Liver (tissue), 9 donors: Measurements from ENCODE around the gene STXBP1. TPM values are rescaled to one million over a fixed set of nuclear protein-coding genes. Genes with fewer than 3 reads are reported as not detected.

Experiments
- DNase-seq: peaks from one replicate; pipeline ENCODE4 v3.0.0-alpha.2; 2017; ENCODE audit warnings: low spot score
- H3K27ac ChIP-seq, 2 donors: one replicate each; pipeline ENCODE4 v1.7.0; 2013; ENCODE audit warnings: inconsistent platforms in 2 of 2, low read length in 2 of 2, control low read depth in 1 of 2, low read depth in 1 of 2, mild to moderate bottlenecking in 1 of 2
- H3K27me3 ChIP-seq, 4 donors: one replicate each; pipeline versions ENCODE4 v1.6.1 to v1.7.0; 2013; ENCODE audit warnings: low read length in 3 of 4, inconsistent platforms in 1 of 4, mild to moderate bottlenecking in 1 of 4, moderate library complexity in 1 of 4; ENCODE audit not compliant: control insufficient read depth in 4 of 4, insufficient read depth in 4 of 4
- H3K36me3 ChIP-seq, 4 donors: one replicate each; pipeline versions ENCODE4 v1.6.1 to v1.7.0; 2013; ENCODE audit warnings: low read length in 3 of 4, mild to moderate bottlenecking in 3 of 4, low read depth in 1 of 4, moderate library complexity in 1 of 4; ENCODE audit not compliant: control insufficient read depth in 4 of 4, insufficient read depth in 3 of 4
- H3K4me1 ChIP-seq, 4 donors: one replicate each; pipeline versions ENCODE4 v1.6.1 to v1.7.0; 2013; ENCODE audit warnings: low read length in 3 of 4, mild to moderate bottlenecking in 3 of 4, moderate library complexity in 1 of 4; ENCODE audit not compliant: control insufficient read depth in 4 of 4, insufficient read depth in 4 of 4
- H3K4me3 ChIP-seq, 3 donors: one replicate each; pipeline versions ENCODE4 v1.6.1 to v1.7.0; 2013; ENCODE audit warnings: low read length in 3 of 3, control low read depth in 1 of 3, low read depth in 1 of 3, mild to moderate bottlenecking in 1 of 3
- H3K9ac ChIP-seq, 2 donors: one replicate each; pipeline ENCODE4 v1.7.0; 2013; ENCODE audit warnings: low read length in 2 of 2, mild to moderate bottlenecking in 2 of 2, moderate library complexity in 2 of 2, control low read depth in 1 of 2, low read depth in 1 of 2
- H3K9me3 ChIP-seq, 4 donors: one replicate each; pipeline versions ENCODE4 v1.6.1 to v1.7.0; 2013; ENCODE audit warnings: low read length in 3 of 4; ENCODE audit not compliant: control insufficient read depth in 4 of 4
- EGR1 ChIP-seq, 2 donors: IDR thresholded peaks; 2 replicates each; pipeline ENCODE4 v1.6.1; 2016 to 2018; ENCODE audit warnings: antibody characterized with exemption in 2 of 2, low read depth in 2 of 2
- FOXA1 ChIP-seq: IDR thresholded peaks from 2 replicates; pipeline ENCODE4 v1.6.1; 2016; ENCODE audit warnings: antibody characterized with exemption
- FOXA2 ChIP-seq: IDR thresholded peaks from 2 replicates; pipeline ENCODE4 v1.6.1; 2016; ENCODE audit warnings: antibody characterized with exemption
- GABPA ChIP-seq, 2 donors: IDR thresholded peaks in 1 of 2; conservative IDR thresholded peaks in 1 of 2; 2 replicates each; pipeline ENCODE4 v1.6.1; 2016; ENCODE audit warnings: antibody characterized with exemption in 2 of 2, mild to moderate bottlenecking in 1 of 2, moderate library complexity in 1 of 2
- HNF4A ChIP-seq, 2 donors: conservative IDR thresholded peaks; 2 replicates each; pipeline ENCODE4 v1.6.1; 2016; ENCODE audit warnings: antibody characterized with exemption in 2 of 2, mild to moderate bottlenecking in 2 of 2
- JUND ChIP-seq, 2 donors: IDR thresholded peaks; 2 replicates each; pipeline ENCODE4 v1.6.1; 2016; ENCODE audit warnings: antibody characterized with exemption in 2 of 2
- NR2F2 ChIP-seq: IDR thresholded peaks from 2 replicates; pipeline ENCODE4 v1.6.1; 2016; ENCODE audit warnings: antibody characterized with exemption
- RAD21 ChIP-seq, 2 donors: IDR thresholded peaks; 2 replicates each; pipeline ENCODE4 v1.6.1; 2016; ENCODE audit warnings: antibody characterized with exemption in 2 of 2, mild to moderate bottlenecking in 2 of 2
- RXRA ChIP-seq, 2 donors: IDR thresholded peaks; 2 replicates each; pipeline ENCODE4 v1.6.1; 2017 to 2018; ENCODE audit warnings: antibody characterized with exemption in 2 of 2, mild to moderate bottlenecking in 1 of 2
- SP1 ChIP-seq: IDR thresholded peaks from 2 replicates; pipeline ENCODE4 v1.6.1; 2018; ENCODE audit warnings: antibody characterized with exemption, mild to moderate bottlenecking
- TAF1 ChIP-seq: conservative IDR thresholded peaks from 2 replicates; pipeline ENCODE4 v1.6.1; 2016; ENCODE audit warnings: antibody characterized with exemption, mild to moderate bottlenecking
- YY1 ChIP-seq: IDR thresholded peaks from 2 replicates; pipeline ENCODE4 v1.6.1; 2016; ENCODE audit warnings: antibody characterized with exemption, mild to moderate bottlenecking
- WGBS: extraction: QIAGEN DNeasy Blood & Tissue Kit; methylation state at CpG from one replicate; pipeline ENCODE4 v1.1.7; 2013; 5-methylcytosine and 5-hydroxymethylcytosine counted together
- polyA plus RNA-seq, 2 donors: library from polyadenylated mRNA; stranded (reverse) in 1 of 2; unstranded in 1 of 2; fragments of 200-250 nt in 1 of 2; fragments of >200 nt in 1 of 2; fragmentation: Nextera tagmentation in 1 of 2; extraction: Ambion mirVana in 1 of 2; gene quantifications; one replicate each; pipeline versions ENCODE4 v1.2.1 to v1.2.3, GENCODE V29; 2013 to 2015
- total RNA-seq, 2 donors: library from RNA; depleted of rRNA; stranded (reverse); fragments of >200 nt; gene quantifications; one replicate each; pipeline ENCODE4 v1.2.3, GENCODE V29; 2014
- TF ChIP-seq, protein P1 (sequence below): IDR thresholded peaks from 2 replicates; pipeline ENCODE4 v1.6.1; 2016; ENCODE audit warnings: antibody characterized with exemption, mild to moderate bottlenecking
- TF ChIP-seq, protein P2 (sequence below): IDR thresholded peaks from 2 replicates; pipeline ENCODE4 v1.6.1; 2016; ENCODE audit warnings: antibody characterized with exemption
- donor health status: healthy.
- donor health status: healthy.
- donor health status: healthy.
- donor health status: healthy.
- donor health status: healthy.

The STXBP1 gene
- total and polyA plus RNA-seq, 4 donors, result 1.7 to 4.6 (median 2.3) TPM

DNA sequence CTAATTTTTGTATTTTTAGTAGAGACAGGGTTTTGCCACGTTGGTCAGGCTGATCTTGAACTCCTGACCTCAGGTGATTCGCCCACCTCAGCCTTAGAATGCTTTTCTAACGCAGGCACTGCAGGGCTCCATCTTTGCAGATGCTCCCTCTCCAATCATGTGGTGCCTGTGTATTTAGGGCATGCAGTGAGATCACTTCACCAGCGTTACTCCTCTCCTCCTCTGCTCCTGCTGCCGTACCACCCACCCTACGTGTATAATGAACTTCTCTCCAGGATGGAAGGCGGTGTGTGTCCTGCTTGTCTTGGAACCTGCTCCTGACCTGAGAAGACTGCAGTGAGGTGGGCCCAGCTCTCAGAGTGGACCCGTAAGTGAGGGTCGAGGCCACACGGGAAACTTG is 81.1 kb downstream of the STXBP1 start:
- H3K4me1 ChIP-seq, result no peaks in the 10 kb centered on the region
- TF ChIP-seq RAD21 (IDR thresholded peaks at IDR 0.05) (no peak), HNF4A (conservative IDR thresholded peaks at IDR 0.05) (no peak), JUND (IDR thresholded peaks at IDR 0.05) (no peak), NR2F2 (no peak), EGR1 (IDR thresholded peaks at IDR 0.05; ENCODE audit: low read depth in 2 of 2) (no peak), FOXA1 (no peak), SP1 (no peak), FOXA2 (no peak), GABPA (IDR thresholded peaks at IDR 0.05 in 1 of 2, conservative IDR thresholded peaks at IDR 0.05 in 1 of 2) (no peak), RXRA (IDR thresholded peaks at IDR 0.05) (no peak), YY1 (no peak)
- TF ChIP-seq, protein P1, sequence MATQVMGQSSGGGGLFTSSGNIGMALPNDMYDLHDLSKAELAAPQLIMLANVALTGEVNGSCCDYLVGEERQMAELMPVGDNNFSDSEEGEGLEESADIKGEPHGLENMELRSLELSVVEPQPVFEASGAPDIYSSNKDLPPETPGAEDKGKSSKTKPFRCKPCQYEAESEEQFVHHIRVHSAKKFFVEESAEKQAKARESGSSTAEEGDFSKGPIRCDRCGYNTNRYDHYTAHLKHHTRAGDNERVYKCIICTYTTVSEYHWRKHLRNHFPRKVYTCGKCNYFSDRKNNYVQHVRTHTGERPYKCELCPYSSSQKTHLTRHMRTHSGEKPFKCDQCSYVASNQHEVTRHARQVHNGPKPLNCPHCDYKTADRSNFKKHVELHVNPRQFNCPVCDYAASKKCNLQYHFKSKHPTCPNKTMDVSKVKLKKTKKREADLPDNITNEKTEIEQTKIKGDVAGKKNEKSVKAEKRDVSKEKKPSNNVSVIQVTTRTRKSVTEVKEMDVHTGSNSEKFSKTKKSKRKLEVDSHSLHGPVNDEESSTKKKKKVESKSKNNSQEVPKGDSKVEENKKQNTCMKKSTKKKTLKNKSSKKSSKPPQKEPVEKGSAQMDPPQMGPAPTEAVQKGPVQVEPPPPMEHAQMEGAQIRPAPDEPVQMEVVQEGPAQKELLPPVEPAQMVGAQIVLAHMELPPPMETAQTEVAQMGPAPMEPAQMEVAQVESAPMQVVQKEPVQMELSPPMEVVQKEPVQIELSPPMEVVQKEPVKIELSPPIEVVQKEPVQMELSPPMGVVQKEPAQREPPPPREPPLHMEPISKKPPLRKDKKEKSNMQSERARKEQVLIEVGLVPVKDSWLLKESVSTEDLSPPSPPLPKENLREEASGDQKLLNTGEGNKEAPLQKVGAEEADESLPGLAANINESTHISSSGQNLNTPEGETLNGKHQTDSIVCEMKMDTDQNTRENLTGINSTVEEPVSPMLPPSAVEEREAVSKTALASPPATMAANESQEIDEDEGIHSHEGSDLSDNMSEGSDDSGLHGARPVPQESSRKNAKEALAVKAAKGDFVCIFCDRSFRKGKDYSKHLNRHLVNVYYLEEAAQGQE, result no peak
- TF ChIP-seq, protein P2, sequence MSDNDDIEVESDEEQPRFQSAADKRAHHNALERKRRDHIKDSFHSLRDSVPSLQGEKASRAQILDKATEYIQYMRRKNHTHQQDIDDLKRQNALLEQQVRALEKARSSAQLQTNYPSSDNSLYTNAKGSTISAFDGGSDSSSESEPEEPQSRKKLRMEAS, result no peak
- H3K36me3 ChIP-seq, result peaks cover 0 to 6% (median 0%) of the 10 kb centered on the region in 4 donors
- WGBS, result 91% methylated on average over 10 of the region's 10 CpGs
- H3K27ac ChIP-seq, result no peak overlapping the region
- H3K9me3 ChIP-seq, result no peaks in the 10 kb centered on the region
- no peaks in the 10 kb centered on the region for H3K27me3 ChIP-seq
- H3K4me3 ChIP-seq, result no peak overlapping the region
- no peak for DNase-seq
- H3K9ac ChIP-seq, result no peak overlapping the region

DNA sequence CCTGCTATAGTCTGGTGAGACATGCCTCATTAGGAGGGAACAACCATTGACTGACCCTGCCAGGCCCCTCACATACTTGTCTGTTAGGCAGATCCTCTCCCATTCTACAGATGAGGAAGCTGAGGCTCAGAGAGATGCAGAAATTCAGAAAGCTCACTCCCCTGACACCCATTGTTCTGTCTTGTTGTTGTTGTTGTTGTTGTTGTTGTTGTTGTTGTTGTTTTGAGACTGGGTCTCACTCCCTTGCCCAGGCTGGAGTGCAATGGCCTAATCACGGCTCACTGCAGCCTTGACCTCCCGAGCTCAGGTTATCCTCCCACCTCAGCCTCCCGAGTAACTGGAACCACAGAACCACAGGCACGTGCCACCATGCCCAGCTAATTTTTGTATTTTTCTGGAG is 81.6 kb downstream of the STXBP1 start:
- peaks cover 0 to 6% (median 0%) of the 10 kb centered on the region in 4 donors for H3K36me3 ChIP-seq
- H3K9me3 ChIP-seq, result no peaks in the 10 kb centered on the region
- no peak overlapping the region for H3K4me3 ChIP-seq
- H3K27me3 ChIP-seq, result no peaks in the 10 kb centered on the region
- TF ChIP-seq RXRA (IDR thresholded peaks at IDR 0.05) (no peak), JUND (IDR thresholded peaks at IDR 0.05) (no peak), SP1 (no peak), RAD21 (IDR thresholded peaks at IDR 0.05) (no peak), TAF1 (no peak), YY1 (no peak), NR2F2 (no peak), EGR1 (IDR thresholded peaks at IDR 0.05; ENCODE audit: low read depth in 2 of 2) (no peak), GABPA (IDR thresholded peaks at IDR 0.05 in 1 of 2, conservative IDR thresholded peaks at IDR 0.05 in 1 of 2) (no peak)
- TF ChIP-seq, protein P1, result no peak
- no peak overlapping the region for H3K9ac ChIP-seq
- no peaks in the 10 kb centered on the region for H3K4me1 ChIP-seq
- H3K27ac ChIP-seq, result no peak overlapping the region
- 94% methylated on average over 4 of the region's 4 CpGs for WGBS
- DNase-seq, result no peak
